Peyer's patch (tissue), 4 donors: ENCODE data around the gene PLAC8. TPM values are rescaled to one million over a fixed set of nuclear protein-coding genes. Genes with fewer than 3 reads are reported as not detected.

ENCODE experiments used
- DNase-seq, 3 donors: peaks; one replicate each; pipeline ENCODE4 v3.0.0-alpha.2; 2017 to 2019
- H3K27ac ChIP-seq, 4 donors: fragments of 200-600 bp; sonication (generic); one replicate each; pipeline ENCODE4 v1.5.1; 2016 to 2019
- H3K27me3 ChIP-seq, 2 donors: fragments of 200-600 bp; sonication (generic); one replicate each; pipeline ENCODE4 v1.5.1; 2019
- H3K36me3 ChIP-seq, 3 donors: fragments of 200-600 bp; sonication (generic); one replicate each; pipeline ENCODE4 v1.5.1; 2016 to 2019
- H3K4me1 ChIP-seq, 4 donors: fragments of 200-600 bp; sonication (generic); one replicate each; pipeline ENCODE4 v1.5.1; 2016 to 2019
- H3K4me3 ChIP-seq, 4 donors: fragments of 200-600 bp; sonication (generic); 1 replicate in 3 of 4; 2 replicates in 1 of 4; pipeline ENCODE4 v1.5.1; 2016 to 2019; ENCODE audit warnings: mild to moderate bottlenecking in 1 of 4
- H3K9me3 ChIP-seq, 4 donors: fragments of 200-600 bp; sonication (generic); one replicate each; pipeline ENCODE4 v1.5.1; 2016 to 2019; ENCODE audit warnings: mild to moderate bottlenecking in 1 of 4
- CTCF ChIP-seq, 6 experiments: fragments of 450-650 bp in 4 of 6; fragments of 200-600 bp in 2 of 6; sonication (generic) in 1 of 6; IDR thresholded peaks; one replicate each; pipeline ENCODE4 v1.5.1; 2017 to 2019; ENCODE audit warnings: antibody characterized with exemption in 6 of 6, mild to moderate bottlenecking in 3 of 6, moderate library complexity in 1 of 6
- POLR2A ChIP-seq, 2 donors: fragments of 450-650 bp; IDR thresholded peaks; one replicate each; pipeline ENCODE4 v1.5.1; 2017; ENCODE audit warnings: antibody characterized with exemption in 2 of 2, mild to moderate bottlenecking in 2 of 2, moderate library complexity in 2 of 2
- total RNA-seq, 4 donors: library from RNA; depleted of rRNA; stranded (reverse); fragments of >200 nt; gene quantifications; one replicate each; pipeline ENCODE4 v1.1.0, GENCODE V29; 2016

PLAC8 gene
- total RNA-seq, 4 donors from 2014 or later = 36.3 to 148 (median 107) TPM

- Histone ChIP-seq H3K27me3 (no peaks in the 10 kb centered on the region), H3K4me1 (peaks cover 0 to 10% (median 2%) of the 10 kb centered on the region in 4 donors), H3K27ac (peak overlapping the region in 2 of 4 donors; percentile 59 to 64), H3K4me3 (no peak overlapping the region), H3K9me3 (no peaks in the 10 kb centered on the region), H3K36me3 (no peaks in the 10 kb centered on the region)
- TF ChIP-seq POLR2A (IDR thresholded peaks at IDR 0.05) (peak in 1 of 2 donors; percentile 32), CTCF (IDR thresholded peaks at IDR 0.05) (no peak)
- DNase-seq = peak in 2 of 3 donors; percentile 64 to 65
Measured at GRCh38 chr4:83129264-83129663, 14.7 kb upstream of the PLAC8 start.

GRCh38 chr4:83128240-83128929, 13.9 kb upstream of the PLAC8 start:
- peaks cover 0 to 11% (median 2%) of the 10 kb centered on the region in 4 donors for H3K4me1 ChIP-seq
- no peaks in the 10 kb centered on the region for H3K9me3 ChIP-seq
- peak overlapping the region in 2 of 4 donors; percentile 59 to 64 for H3K27ac ChIP-seq
- no peak for DNase-seq
- no peaks in the 10 kb centered on the region for H3K27me3 ChIP-seq
- no peak for TF ChIP-seq CTCF (IDR thresholded peaks at IDR 0.05)
- no peak for TF ChIP-seq POLR2A (IDR thresholded peaks at IDR 0.05)
- H3K4me3 ChIP-seq = no peak overlapping the region
- H3K36me3 ChIP-seq = no peaks in the 10 kb centered on the region

GRCh38 chr4:83125738-83126141, 11.2 kb upstream of the PLAC8 start:
- TF ChIP-seq CTCF (IDR thresholded peaks at IDR 0.05) = no peak
- TF ChIP-seq POLR2A (IDR thresholded peaks at IDR 0.05) = no peak
- H3K27ac ChIP-seq = peak overlapping the region in 3 of 4 donors; percentile 21 to 59 (median 47)
- DNase-seq = peak; percentile 37 to 87 (median 78)

GRCh38 chr4:83124111-83124780, 9.7 kb upstream of the PLAC8 start:
- H3K27ac ChIP-seq = no peak overlapping the region

More at GRCh38 chr4:83125738-83126141, 11.2 kb upstream of the PLAC8 start:
- peaks cover 0 to 11% (median 2%) of the 10 kb centered on the region in 4 donors for H3K4me1 ChIP-seq
- no peaks in the 10 kb centered on the region for H3K9me3 ChIP-seq
- H3K4me3 ChIP-seq = peak overlapping the region in 1 of 4 donors; percentile 31
- no peaks in the 10 kb centered on the region for H3K27me3 ChIP-seq
- H3K36me3 ChIP-seq = no peaks in the 10 kb centered on the region

GRCh38 chr4:83121246-83121645, 6.7 kb upstream of the PLAC8 start:
- H3K36me3 ChIP-seq = no peaks in the 10 kb centered on the region
- TF ChIP-seq CTCF (IDR thresholded peaks at IDR 0.05) = no peak
- no peak for TF ChIP-seq POLR2A (IDR thresholded peaks at IDR 0.05)
- peaks cover 0 to 13% (median 6%) of the 10 kb centered on the region in 4 donors for H3K4me1 ChIP-seq
- no peaks in the 10 kb centered on the region for H3K9me3 ChIP-seq
- no peak overlapping the region for H3K27ac ChIP-seq
- no peak for DNase-seq
- no peaks in the 10 kb centered on the region for H3K27me3 ChIP-seq
- H3K4me3 ChIP-seq = no peak overlapping the region

More at GRCh38 chr4:83124111-83124780, 9.7 kb upstream of the PLAC8 start:
- Histone ChIP-seq H3K9me3 (no peaks in the 10 kb centered on the region), H3K36me3 (no peaks in the 10 kb centered on the region), H3K27me3 (no peaks in the 10 kb centered on the region), H3K4me1 (peaks cover 0 to 11% (median 3%) of the 10 kb centered on the region in 4 donors), H3K4me3 (no peak overlapping the region)
- peak in 1 of 3 donors; percentile 44 for DNase-seq
- TF ChIP-seq POLR2A (IDR thresholded peaks at IDR 0.05) (no peak), CTCF (IDR thresholded peaks at IDR 0.05) (no peak)
